Measurements from ENCODE around the gene RNLS.

GRCh38 chr10:88592906-88593305 is 9.8 kb upstream of the RNLS start:
- TF ChIP-seq CTCF (IDR thresholded peaks at IDR 0.05; ENCODE audit: low read length) (no peak), EZH2 (IDR thresholded peaks at IDR 0.05; ENCODE audit: borderline replicate concordance, low read length) (no peak)

Data from OCI-LY1 (cell line).